Fibroblast of lung (primary cell): Measurements from ENCODE around the gene HIVEP3.

Source experiments
- CTCF ChIP-seq, 2 donors: IDR thresholded peaks in 1 of 2; conservative IDR thresholded peaks in 1 of 2; 1 replicate in 1 of 2; 2 replicates in 1 of 2; pipeline ENCODE4 v1.5.1; 2011 to 2012; ENCODE audit warnings: low read length in 2 of 2, control low read depth in 1 of 2, inconsistent platforms in 1 of 2, low read depth in 1 of 2, mild to moderate bottlenecking in 1 of 2
- EZH2 ChIP-seq: IDR thresholded peaks from 2 replicates; pipeline ENCODE4 v1.5.1; 2012; ENCODE audit warnings: low read length, control low read depth, mild to moderate bottlenecking; ENCODE audit errors: missing control alignments

- TF ChIP-seq CTCF (conservative IDR thresholded peaks at IDR 0.05 in 1 of 2, IDR thresholded peaks at IDR 0.05 in 1 of 2; ENCODE audit: low read depth in 1 of 2, low read length in 2 of 2) (no peak), EZH2 (no peak)
These were observed 58.0 kb downstream of the HIVEP3 start for GRCh38 chr1:41860771-41861170.
